IPS-11a (cell line): ENCODE measurements around the gene TRPM4.
"Not testable (repeated sequence)": the region's sequence is repeated elsewhere in the genome, so short reads cannot be mapped to it uniquely, and the experiment has no call there.

Experiments
- H3K4me3 ChIP-seq: one replicate; pipeline ENCODE4 v1.5.1; 2013; ENCODE audit warnings: low read depth, low read length, control low read depth

The TRPM4 gene

GRCh38 chr19:49223472-49223871, 65.9 kb downstream of the TRPM4 start:
- H3K4me3 ChIP-seq = no peak overlapping the region

GRCh38 chr19:49224441-49224840, 66.8 kb downstream of the TRPM4 start:
- H3K4me3 ChIP-seq = not testable (repeated sequence)

GRCh38 chr19:49224879-49225278, 67.3 kb downstream of the TRPM4 start:
- no peak overlapping the region for H3K4me3 ChIP-seq

GRCh38 chr19:49229416-49229815, 71.8 kb downstream of the TRPM4 start:
- H3K4me3 ChIP-seq = no peak overlapping the region

- no peak overlapping the region for H3K4me3 ChIP-seq
Measured at GRCh38 chr19:49231389-49231788, 73.8 kb downstream of the TRPM4 start.

- no peak overlapping the region for H3K4me3 ChIP-seq
Measured at GRCh38 chr19:49231804-49232203, 74.2 kb downstream of the TRPM4 start.

GRCh38 chr19:49233163-49233562, 75.6 kb downstream of the TRPM4 start:
- no peak overlapping the region for H3K4me3 ChIP-seq

- H3K4me3 ChIP-seq = no peak overlapping the region
Measured at GRCh38 chr19:49241769-49242168, 84.2 kb downstream of the TRPM4 start.

GRCh38 chr19:49243129-49243528, 85.5 kb downstream of the TRPM4 start:
- H3K4me3 ChIP-seq = no peak overlapping the region

- no peak overlapping the region for H3K4me3 ChIP-seq
Measured at GRCh38 chr19:49243726-49244125, 86.1 kb downstream of the TRPM4 start.

GRCh38 chr19:49244256-49244655, 86.7 kb downstream of the TRPM4 start:
- H3K4me3 ChIP-seq = no peak overlapping the region

GRCh38 chr19:49247676-49248075, 90.1 kb downstream of the TRPM4 start:
- no peak overlapping the region for H3K4me3 ChIP-seq

- no peak overlapping the region for H3K4me3 ChIP-seq
Measured at GRCh38 chr19:49249933-49250332, 92.3 kb downstream of the TRPM4 start.

GRCh38 chr19:49255674-49256073, 98.1 kb downstream of the TRPM4 start:
- H3K4me3 ChIP-seq = no peak overlapping the region

GRCh38 chr19:49256691-49257090, 99.1 kb downstream of the TRPM4 start:
- no peak overlapping the region for H3K4me3 ChIP-seq
